ENCODE measurements around the gene OTOA. TPM values are rescaled to one million over a fixed set of nuclear protein-coding genes. Genes with fewer than 3 reads are reported as not detected.
"Not testable (repeated sequence)": the region's sequence is repeated elsewhere in the genome, so short reads cannot be mapped to it uniquely, and the experiment has no call there.

OTOA gene
- total and polyA plus RNA-seq, 8 donors, result 0.44 to 0.55 TPM; not detected in 6

GRCh38 chr16:21757080-21757671 lies 93.4 kb downstream of the OTOA start:
- intact Hi-C loops (cut with DNase I; ENCODE audit: low total_unique reads); H3K27me3 ChIP-seq: not testable (repeated sequence)
- 57 to 79% (median 61%) methylated on average over 2 to 3 of the region's 31 CpGs; no CpG with 5 or more reads in 1 of the 5 donors for WGBS, 5 donors

GRCh38 chr16:21768280-21768679 lies 104.5 kb downstream of the OTOA start:
- H3K4me3 ChIP-seq; H3K27ac ChIP-seq; H3K27me3 ChIP-seq; DNase-seq; H3K4me1 ChIP-seq; intact Hi-C loops (cut with DNase I; ENCODE audit: low total_unique reads); H3K9me3 ChIP-seq; H3K36me3 ChIP-seq: not testable (repeated sequence)
- WGBS, 5 donors, result 83 to 94% (median 90%) methylated on average over 1 to 2 of the region's 2 CpGs

More at GRCh38 chr16:21757080-21757671, 93.4 kb downstream of the OTOA start:
- DNase-seq, H3K4me3 ChIP-seq, H3K4me1 ChIP-seq, H3K36me3 ChIP-seq, H3K27ac ChIP-seq, H3K9me3 ChIP-seq: not testable (repeated sequence)

GRCh38 chr16:21768810-21769209 lies 105.0 kb downstream of the OTOA start:
- H3K9me3 ChIP-seq; H3K4me3 ChIP-seq; H3K27ac ChIP-seq; H3K36me3 ChIP-seq; DNase-seq; intact Hi-C loops (cut with DNase I; ENCODE audit: low total_unique reads); H3K27me3 ChIP-seq; H3K4me1 ChIP-seq: not testable (repeated sequence)
- no CpG with 5 or more reads among the region's 5 CpGs for WGBS, 5 donors

DNA sequence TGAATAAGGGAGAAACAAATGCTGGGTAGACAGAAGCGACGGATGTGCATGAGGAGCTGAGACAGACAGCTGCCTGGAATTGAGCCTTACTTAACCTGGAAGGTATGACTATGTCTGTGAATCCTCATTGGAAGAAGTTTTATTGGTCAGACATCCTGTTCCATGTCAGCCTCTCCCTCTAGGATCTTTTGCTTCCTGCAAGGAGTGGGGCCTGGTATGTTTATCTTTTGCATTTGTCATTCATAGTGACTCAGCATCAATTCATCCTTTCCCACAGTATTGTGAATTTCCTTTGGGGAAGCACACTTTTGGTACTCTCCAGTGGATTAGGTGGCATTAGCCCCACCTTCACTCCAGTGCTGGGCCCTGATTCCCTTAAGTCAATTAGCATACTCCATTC lies 105.5 kb downstream of the OTOA start:
- H3K36me3 ChIP-seq; H3K27ac ChIP-seq; H3K4me3 ChIP-seq; DNase-seq; H3K9me3 ChIP-seq; intact Hi-C loops (cut with DNase I; ENCODE audit: low total_unique reads); H3K27me3 ChIP-seq; H3K4me1 ChIP-seq: not testable (repeated sequence)
- WGBS, 5 donors, result 55 to 100% (median 96%) methylated on average over 2 of the region's 2 CpGs

DNA sequence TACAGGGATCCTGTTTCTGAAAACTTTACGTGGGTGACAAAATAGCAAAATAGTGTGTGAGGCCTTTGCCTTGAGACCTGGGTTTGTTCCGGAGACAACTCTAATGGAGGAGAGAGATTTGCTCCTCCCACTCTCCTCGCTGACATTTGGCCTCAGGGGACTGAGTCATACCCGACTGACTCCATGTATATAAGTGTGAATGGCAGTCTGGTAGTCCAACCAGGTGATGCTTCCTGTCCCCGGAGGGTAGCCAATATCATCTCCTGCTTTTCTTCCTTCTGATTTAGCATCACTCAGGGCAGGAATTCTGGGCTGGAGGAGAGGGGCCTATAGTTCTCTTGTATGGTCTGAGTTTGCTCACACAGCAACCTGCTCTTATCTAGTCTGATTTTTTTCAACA lies 106.8 kb downstream of the OTOA start:
- 67 to 89% (median 80%) methylated on average over 1 of the region's 5 CpGs; no CpG with 5 or more reads in 1 of the 5 donors for WGBS, 5 donors
- H3K4me3 ChIP-seq; H3K36me3 ChIP-seq; H3K9me3 ChIP-seq; H3K27ac ChIP-seq; H3K4me1 ChIP-seq; intact Hi-C loops (cut with DNase I; ENCODE audit: low total_unique reads); H3K27me3 ChIP-seq; DNase-seq: not testable (repeated sequence)

DNA sequence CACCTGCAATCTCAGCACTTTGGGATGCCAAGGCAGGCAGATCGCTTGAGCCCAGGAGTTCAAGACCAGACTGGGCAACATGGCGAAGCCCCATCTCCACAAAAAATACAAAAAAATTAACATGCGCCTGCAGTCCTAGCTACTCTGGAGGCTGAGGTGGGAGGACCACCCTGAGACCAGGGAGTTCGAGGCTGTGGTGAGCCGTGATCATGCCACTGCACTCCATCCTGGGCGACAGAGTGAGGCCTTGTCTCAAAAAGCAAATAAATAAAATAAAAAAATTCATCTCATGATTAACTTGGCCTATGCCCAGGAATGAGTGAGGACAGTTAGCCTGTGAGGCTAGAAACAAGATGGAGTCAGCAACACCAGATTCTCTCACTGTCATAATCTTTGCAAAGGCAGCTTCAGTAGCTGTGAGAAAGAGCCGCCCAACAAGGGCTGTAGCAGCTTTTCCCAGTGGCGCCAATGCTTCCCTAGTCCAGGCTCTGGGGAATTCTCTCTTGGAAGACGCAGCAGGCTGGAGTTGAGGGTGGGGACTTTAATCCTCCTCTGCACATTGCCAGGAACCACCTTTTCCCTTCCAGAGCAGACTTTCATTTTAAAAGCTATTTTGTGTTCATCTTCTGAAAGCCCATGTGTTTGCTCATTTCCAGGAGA lies 108.9 kb downstream of the OTOA start:
- intact Hi-C loops (cut with DNase I; ENCODE audit: low total_unique reads); H3K27me3 ChIP-seq; H3K27ac ChIP-seq; H3K36me3 ChIP-seq; H3K4me1 ChIP-seq; H3K9me3 ChIP-seq; H3K4me3 ChIP-seq: not testable (repeated sequence)
- WGBS, 5 donors, result 78 to 82% (median 80%) methylated on average over 9 of the region's 9 CpGs
- peak in 1 of 2 donors; percentile 2 for DNase-seq

- H3K27me3 ChIP-seq; H3K4me1 ChIP-seq; H3K27ac ChIP-seq; H3K9me3 ChIP-seq; DNase-seq; H3K36me3 ChIP-seq; intact Hi-C loops (cut with DNase I; ENCODE audit: low total_unique reads); H3K4me3 ChIP-seq: not testable (repeated sequence)
- WGBS, 5 donors, result 74 to 88% (median 81%) methylated on average over 5 of the region's 5 CpGs
Observed at GRCh38 chr16:21773207-21773553, 109.4 kb downstream of the OTOA start.

GRCh38 chr16:21780525-21780924 lies 116.8 kb downstream of the OTOA start:
- DNase-seq; intact Hi-C loops (cut with DNase I; ENCODE audit: low total_unique reads); H3K36me3 ChIP-seq; H3K27me3 ChIP-seq; H3K9me3 ChIP-seq; H3K4me3 ChIP-seq; H3K27ac ChIP-seq; H3K4me1 ChIP-seq: not testable (repeated sequence)
- no CpG with 5 or more reads among the region's 5 CpGs for WGBS, 5 donors

DNA sequence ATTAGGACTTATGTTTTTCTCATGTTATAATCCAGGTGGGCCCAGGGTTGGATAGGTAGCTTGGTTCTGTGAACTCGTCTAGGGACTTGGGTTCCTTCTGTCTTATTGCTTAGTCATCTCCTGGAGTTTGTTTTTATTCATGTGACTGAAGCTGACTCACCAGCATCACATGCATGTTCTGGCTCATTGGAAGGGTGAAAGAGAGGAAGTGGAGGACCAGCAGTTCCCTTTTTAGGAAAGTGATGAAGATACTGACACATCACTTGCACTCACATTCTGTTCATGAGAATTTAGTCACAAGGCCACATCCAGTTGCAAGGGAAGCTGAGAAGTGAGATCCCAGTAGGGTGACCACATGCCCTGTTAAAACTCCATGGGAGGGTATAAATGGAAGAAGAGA lies 126.7 kb downstream of the OTOA start:
- WGBS, 5 donors, result 0 to 19% (median 11%) methylated on average over 1 of the region's 1 CpG; no CpG with 5 or more reads in 1 of the 5 donors
- intact Hi-C loops (cut with DNase I; ENCODE audit: low total_unique reads); DNase-seq: not testable (repeated sequence)

DNA sequence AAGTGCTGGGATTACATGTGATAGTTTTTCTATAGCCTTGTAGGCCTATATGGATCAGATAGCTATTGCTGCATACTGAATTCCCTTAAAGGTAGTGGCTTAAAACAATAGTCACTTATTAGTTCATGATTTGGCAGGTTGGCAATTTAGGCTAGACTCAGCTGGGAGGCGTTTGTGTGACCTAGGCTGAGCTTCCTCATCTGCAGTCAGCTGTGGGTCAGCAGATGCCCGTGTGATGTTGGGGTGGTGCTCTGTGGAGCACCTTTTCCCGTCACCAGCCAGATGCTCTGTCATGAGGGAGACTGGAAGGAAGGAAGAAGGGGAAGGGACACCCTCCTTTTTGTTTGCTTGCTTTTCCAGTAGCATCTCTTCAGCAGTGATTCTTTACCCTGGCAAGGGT lies 129.5 kb downstream of the OTOA start:
- intact Hi-C loops (cut with DNase I; ENCODE audit: low total_unique reads); DNase-seq; H3K9me3 ChIP-seq; H3K27ac ChIP-seq; H3K27me3 ChIP-seq; H3K4me1 ChIP-seq; H3K4me3 ChIP-seq: not testable (repeated sequence)
- 47 to 80% (median 60%) methylated on average over 2 of the region's 3 CpGs; no CpG with 5 or more reads in 1 of the 5 donors for WGBS, 5 donors
- peaks cover 0 to 10% (median 6%) of the 10 kb centered on the region in 4 donors for H3K36me3 ChIP-seq

More for the DNA sequence above, 126.7 kb downstream of the OTOA start:
- H3K27me3 ChIP-seq, H3K36me3 ChIP-seq, H3K4me1 ChIP-seq, H3K27ac ChIP-seq, H3K4me3 ChIP-seq, H3K9me3 ChIP-seq: not testable (repeated sequence)

GRCh38 chr16:21798601-21799000 lies 134.8 kb downstream of the OTOA start:
- H3K27me3 ChIP-seq; H3K4me3 ChIP-seq; intact Hi-C loops (cut with DNase I; ENCODE audit: low total_unique reads); H3K4me1 ChIP-seq; DNase-seq; H3K9me3 ChIP-seq; H3K27ac ChIP-seq: not testable (repeated sequence)
- H3K36me3 ChIP-seq, result peaks cover 0 to 15% (median 13%) of the 10 kb centered on the region in 4 donors
- no CpG with 5 or more reads among the region's 3 CpGs for WGBS, 5 donors

All from stomach (tissue), 9 donors.